BJ (cell line): ENCODE data around the gene SLC16A5. TPM values are rescaled to one million over a fixed set of nuclear protein-coding genes. Genes with fewer than 3 reads are reported as not detected.
"Not testable (repeated sequence)": the region's sequence is repeated elsewhere in the genome, so short reads cannot be mapped to it uniquely, and the experiment has no call there.

Experiments used
- CTCF ChIA-PET: fragments of 350-600 bp; formaldehyde crosslinking; extraction: SDS; loops from one replicate; lab custom pipeline; 2021; ENCODE audit warnings: antibody characterized with exemption, inconsistent platforms; lab: Yijun Ruan, JAX
- POLR2A ChIA-PET: fragments of 300-600 bp; sonication (Branson Sonifier 250); formaldehyde crosslinking; extraction: SDS; loops from one replicate; lab custom pipeline; 2021; ENCODE audit warnings: antibody characterized with exemption; lab: Charles Lee
- DNase-seq: peaks from one replicate; pipeline ENCODE4 v3.0.0-alpha.2; 2011; ENCODE audit warnings: low read depth
- H3K27me3 ChIP-seq: 2 replicates; pipeline ENCODE4 v1.6.0; 2011; ENCODE audit warnings: low read length; ENCODE audit not compliant: control insufficient read depth, insufficient read depth
- H3K36me3 ChIP-seq: 2 replicates; pipeline ENCODE4 v1.5.1; 2011; ENCODE audit warnings: low read length; ENCODE audit not compliant: control insufficient read depth, insufficient read depth
- H3K4me3 ChIP-seq: 2 replicates; pipeline ENCODE4 v1.5.1; 2011; ENCODE audit warnings: low read depth, mild to moderate bottlenecking, control low read depth, low read length
- polyA plus RNA-seq: library from polyadenylated mRNA; depleted of rRNA; stranded (reverse); fragments of >200 nt; gene quantifications from 2 replicates; pipeline ENCODE4 v1.2.3, GENCODE V29; 2011
- TF ChIP-seq, protein P1 (sequence below): IDR thresholded peaks from 2 replicates; pipeline ENCODE4 v1.5.1; 2011; ENCODE audit warnings: low read depth, mild to moderate bottlenecking, control low read depth, inconsistent platforms, low read length, moderate library complexity; ENCODE audit not compliant: insufficient read depth

The SLC16A5 gene
- polyA plus RNA-seq, 1 experiment, result 18.3 TPM

GRCh38 chr17:75125984-75126383, 38.2 kb downstream of the SLC16A5 start:
- DNase-seq, result no peak
- ChIA-PET POLR2A (no interaction called here), CTCF (interaction anchor here (6.9 kb wide), 1 partner anchor 12 kb away, joined by 49 read pairs; no protein-coding TSS in a partner anchor)
- TF ChIP-seq, protein P1, sequence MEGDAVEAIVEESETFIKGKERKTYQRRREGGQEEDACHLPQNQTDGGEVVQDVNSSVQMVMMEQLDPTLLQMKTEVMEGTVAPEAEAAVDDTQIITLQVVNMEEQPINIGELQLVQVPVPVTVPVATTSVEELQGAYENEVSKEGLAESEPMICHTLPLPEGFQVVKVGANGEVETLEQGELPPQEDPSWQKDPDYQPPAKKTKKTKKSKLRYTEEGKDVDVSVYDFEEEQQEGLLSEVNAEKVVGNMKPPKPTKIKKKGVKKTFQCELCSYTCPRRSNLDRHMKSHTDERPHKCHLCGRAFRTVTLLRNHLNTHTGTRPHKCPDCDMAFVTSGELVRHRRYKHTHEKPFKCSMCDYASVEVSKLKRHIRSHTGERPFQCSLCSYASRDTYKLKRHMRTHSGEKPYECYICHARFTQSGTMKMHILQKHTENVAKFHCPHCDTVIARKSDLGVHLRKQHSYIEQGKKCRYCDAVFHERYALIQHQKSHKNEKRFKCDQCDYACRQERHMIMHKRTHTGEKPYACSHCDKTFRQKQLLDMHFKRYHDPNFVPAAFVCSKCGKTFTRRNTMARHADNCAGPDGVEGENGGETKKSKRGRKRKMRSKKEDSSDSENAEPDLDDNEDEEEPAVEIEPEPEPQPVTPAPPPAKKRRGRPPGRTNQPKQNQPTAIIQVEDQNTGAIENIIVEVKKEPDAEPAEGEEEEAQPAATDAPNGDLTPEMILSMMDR, result no peak
- Histone ChIP-seq H3K27me3 (no peaks in the 10 kb centered on the region), H3K36me3 (peaks cover 16% of the 10 kb centered on the region), H3K4me3 (no peak overlapping the region)

GRCh38 chr17:75126954-75127353, 39.2 kb downstream of the SLC16A5 start:
- ChIA-PET POLR2A (interaction anchor here (0.6 kb wide), 1 partner anchor 48 kb away, joined by 3 read pairs; no protein-coding TSS in a partner anchor), CTCF (interaction anchor here (6.9 kb wide), 1 partner anchor 13 kb away, joined by 49 read pairs; no protein-coding TSS in a partner anchor)
- TF ChIP-seq, protein P1, result no peak
- no peak for DNase-seq
- Histone ChIP-seq H3K4me3 (no peak overlapping the region), H3K36me3 (peaks cover 16% of the 10 kb centered on the region), H3K27me3 (no peaks in the 10 kb centered on the region)

GRCh38 chr17:75127936-75128335, 40.2 kb downstream of the SLC16A5 start:
- peaks cover 16% of the 10 kb centered on the region for H3K36me3 ChIP-seq
- H3K27me3 ChIP-seq, DNase-seq, POLR2A ChIA-PET, H3K4me3 ChIP-seq: not testable (repeated sequence)
- CTCF ChIA-PET, result interaction anchor here (4.7 to 6.9 kb wide), 2 partner anchors 7 to 14 kb away, joined by 34 to 49 read pairs; no protein-coding TSS in a partner anchor

- TF ChIP-seq, protein P1, result no peak
- Histone ChIP-seq H3K4me3 (no peak overlapping the region), H3K27me3 (no peaks in the 10 kb centered on the region), H3K36me3 (peaks cover 16% of the 10 kb centered on the region)
- POLR2A ChIA-PET, result no interaction called here
- CTCF ChIA-PET, result interaction anchor here (1.7 to 6.9 kb wide), 5 partner anchors 8 to 41 kb away, joined by 4 to 78 read pairs (median 34); partner anchors contain the start of genes ARMC7 and SLC16A5
- DNase-seq, result no peak
Observed at GRCh38 chr17:75128694-75129505, 41.1 kb downstream of the SLC16A5 start.

DNA sequence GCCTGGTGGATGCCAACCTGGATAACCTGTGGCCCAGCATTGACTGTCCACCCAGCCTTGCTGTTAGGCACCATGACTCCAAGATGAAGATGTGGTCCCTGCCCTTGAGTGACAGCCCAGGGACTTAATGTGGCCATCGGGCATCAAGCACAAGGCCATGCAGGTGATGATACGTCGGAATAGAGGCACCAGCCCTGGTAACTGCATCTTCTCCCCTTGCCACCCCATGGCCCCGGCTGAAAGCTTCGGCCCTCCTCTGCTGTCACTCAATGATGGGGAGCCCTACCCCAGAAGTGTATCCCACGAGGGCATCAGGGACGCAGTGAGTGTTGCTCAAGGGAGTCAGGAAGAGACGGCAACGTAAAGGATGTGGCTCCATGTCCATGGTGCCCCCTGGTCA, 41.8 kb downstream of the SLC16A5 start:
- TF ChIP-seq, protein P1, result no peak
- H3K36me3 ChIP-seq, result peaks cover 16% of the 10 kb centered on the region
- POLR2A ChIA-PET, result no interaction called here
- no peaks in the 10 kb centered on the region for H3K27me3 ChIP-seq
- no peak for DNase-seq
- CTCF ChIA-PET, result interaction anchor here (0.6 to 4.7 kb wide), 7 partner anchors 9 to 168 kb away, joined by 3 to 78 read pairs (median 8); partner anchors contain the start of genes ARMC7 and SLC16A5
- no peak overlapping the region for H3K4me3 ChIP-seq
